HepG2 (cell line): Measurements from ENCODE around the gene MYO3B. TPM values are rescaled to one million over a fixed set of nuclear protein-coding genes. Genes with fewer than 3 reads are reported as not detected.

Source experiments
- DNMT1 ChIP-seq: sonication (generic); formaldehyde crosslinking; IDR thresholded peaks from 2 replicates; pipeline ENCODE4 v1.5.1; 2020; ENCODE audit warnings: mild to moderate bottlenecking, missing genetic modification reagents
- HNRNPK ChIP-seq: fragments of 200-400 bp; formaldehyde crosslinking; IDR thresholded peaks from 2 replicates; pipeline ENCODE4 v1.6.1; 2018; ENCODE audit warnings: low read length, low read depth, moderate library complexity, mild to moderate bottlenecking; ENCODE audit not compliant: poor library complexity, severe bottlenecking
- JDP2 ChIP-seq: sonication (generic); formaldehyde crosslinking; IDR thresholded peaks from 2 replicates; pipeline ENCODE4 v1.8.1; 2022; ENCODE audit warnings: missing genetic modification reagents, borderline replicate concordance
- MED8 ChIP-seq: sonication (generic); formaldehyde crosslinking; IDR thresholded peaks from 2 replicates; pipeline ENCODE4 v1.8.1; 2023; ENCODE audit warnings: mild to moderate bottlenecking, missing genetic modification reagents; ENCODE audit not compliant: insufficient replicate concordance
- RAD51 ChIP-seq: fragments of 450-650 bp; IDR thresholded peaks from 2 replicates; pipeline ENCODE4 v1.6.1; 2016; ENCODE audit warnings: borderline replicate concordance
- SIN3B ChIP-seq: fragments of 150-350 bp; IDR thresholded peaks from 2 replicates; pipeline ENCODE4 v1.6.1; 2014; ENCODE audit warnings: low read length
- ZNF232 ChIP-seq: sonication (generic); formaldehyde crosslinking; IDR thresholded peaks from 2 replicates; pipeline ENCODE4 v1.4.0; 2020; ENCODE audit warnings: missing genetic modification reagents, borderline replicate concordance
- ZNF333 ChIP-seq: sonication (generic); formaldehyde crosslinking; IDR thresholded peaks from 2 replicates; pipeline ENCODE4 v1.4.0; 2020; ENCODE audit warnings: mild to moderate bottlenecking, missing genetic modification reagents, borderline replicate concordance
- ZNF569 ChIP-seq: sonication (generic); formaldehyde crosslinking; IDR thresholded peaks from 2 replicates; pipeline ENCODE4 v1.5.0; 2020; ENCODE audit warnings: mild to moderate bottlenecking, missing genetic modification reagents, moderate library complexity, borderline replicate concordance
- ZNF644 ChIP-seq: IDR thresholded peaks from 2 replicates; pipeline ENCODE4 v1.6.1; 2016; ENCODE audit warnings: low read depth
- ZNF792 ChIP-seq: IDR thresholded peaks from 2 replicates; pipeline ENCODE4 v1.6.1; 2016
- polyA plus RNA-seq, 8 experiments: library from polyadenylated mRNA; depleted of rRNA in 3 of 8; stranded (reverse) in 7 of 8; unstranded in 1 of 8; fragments of >200 nt; fragmentation: Illumina TruSeq in 4 of 8; extraction: Trizol in 4 of 8; gene quantifications; 2 replicates each; pipeline versions ENCODE4 v1.2.1 to v1.2.3, GENCODE V29; 2011 to 2016; ENCODE audit warnings: low read depth in 4 of 8, missing spikeins in 1 of 8, mixed read lengths in 1 of 8; ENCODE audit not compliant: insufficient read depth in 1 of 8
- total RNA-seq, 5 experiments: library from RNA; depleted of rRNA; stranded (reverse); fragments of >200 nt; fragmentation: Illumina TruSeq; extraction: Trizol; gene quantifications; 2 replicates each; pipeline ENCODE4 v1.2.3, GENCODE V29; 2016; ENCODE audit warnings: low read depth in 1 of 5
- TF ChIP-seq, protein P1 (sequence below): sonication (generic); formaldehyde crosslinking; IDR thresholded peaks from 2 replicates; pipeline ENCODE4 v1.4.0; 2020; ENCODE audit warnings: low read depth, mild to moderate bottlenecking, missing genetic modification reagents
- TF ChIP-seq, protein P2 (sequence below): sonication (generic); formaldehyde crosslinking; conservative IDR thresholded peaks from 2 replicates; pipeline ENCODE4 v1.4.0; 2020; ENCODE audit warnings: missing genetic modification reagents
- TF ChIP-seq, protein P3 (sequence below), 2 experiments: sonication (generic) in 1 of 2; formaldehyde crosslinking in 1 of 2; IDR thresholded peaks; 2 replicates each; pipeline versions ENCODE4 v1.5.1 to v1.6.1; 2011 to 2020; ENCODE audit warnings: borderline replicate concordance in 1 of 2, low read depth in 1 of 2, low read length in 1 of 2, mild to moderate bottlenecking in 1 of 2, missing genetic modification reagents in 1 of 2, moderate library complexity in 1 of 2
- TF ChIP-seq, protein P4 (sequence below): sonication (generic); formaldehyde crosslinking; IDR thresholded peaks from 2 replicates; pipeline ENCODE4 v1.4.0; 2020; ENCODE audit warnings: missing genetic modification reagents, borderline replicate concordance
- TF ChIP-seq, protein P5 (sequence below): IDR thresholded peaks from 2 replicates; pipeline ENCODE4 v1.6.1; 2016
- TF ChIP-seq, protein P6 (sequence below): sonication (generic); formaldehyde crosslinking; IDR thresholded peaks from 2 replicates; pipeline ENCODE4 v1.4.0; 2020; ENCODE audit warnings: mild to moderate bottlenecking, low read depth, missing genetic modification reagents

The MYO3B gene
- total and polyA plus RNA-seq, 2 of the 13 experiments (the other 11 are each of a cell fraction or from before 2014, with no cell fraction given), result 0.01 TPM; not detected in 1

DNA sequence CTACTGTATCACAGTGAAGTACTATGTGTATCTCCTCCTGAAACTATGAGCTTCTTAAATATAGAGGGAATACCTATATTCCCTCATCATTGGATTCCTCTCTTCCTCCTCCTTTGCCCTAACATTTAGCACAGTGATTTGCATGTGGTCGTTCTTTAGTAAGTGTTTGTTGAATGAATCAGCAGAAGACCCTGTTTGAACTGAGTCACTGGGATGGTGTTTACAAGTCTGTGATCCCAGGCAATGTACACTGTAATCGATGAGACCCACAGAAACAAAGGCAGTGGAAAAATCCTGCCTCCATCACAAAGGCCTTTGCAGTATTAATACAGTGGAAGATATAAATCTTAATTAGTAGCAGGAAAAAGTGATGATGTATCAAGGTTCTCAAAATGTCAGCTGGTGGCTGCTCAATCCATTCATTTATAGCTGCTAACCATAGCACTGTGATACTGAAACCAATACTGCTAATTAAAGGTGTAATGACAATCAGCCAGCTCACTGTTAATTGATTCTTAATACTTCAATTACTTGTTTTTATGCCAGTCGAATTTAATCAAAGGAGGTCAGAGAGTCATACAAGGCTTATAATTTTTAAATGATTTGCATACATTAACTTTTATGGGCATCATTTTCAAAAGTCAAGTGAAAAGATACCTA is 20.8 kb upstream of the MYO3B start (continued):
- TF ChIP-seq, protein P1, sequence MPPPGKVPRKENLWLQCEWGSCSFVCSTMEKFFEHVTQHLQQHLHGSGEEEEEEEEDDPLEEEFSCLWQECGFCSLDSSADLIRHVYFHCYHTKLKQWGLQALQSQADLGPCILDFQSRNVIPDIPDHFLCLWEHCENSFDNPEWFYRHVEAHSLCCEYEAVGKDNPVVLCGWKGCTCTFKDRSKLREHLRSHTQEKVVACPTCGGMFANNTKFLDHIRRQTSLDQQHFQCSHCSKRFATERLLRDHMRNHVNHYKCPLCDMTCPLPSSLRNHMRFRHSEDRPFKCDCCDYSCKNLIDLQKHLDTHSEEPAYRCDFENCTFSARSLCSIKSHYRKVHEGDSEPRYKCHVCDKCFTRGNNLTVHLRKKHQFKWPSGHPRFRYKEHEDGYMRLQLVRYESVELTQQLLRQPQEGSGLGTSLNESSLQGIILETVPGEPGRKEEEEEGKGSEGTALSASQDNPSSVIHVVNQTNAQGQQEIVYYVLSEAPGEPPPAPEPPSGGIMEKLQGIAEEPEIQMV, result no peak
- TF ChIP-seq RAD51, result no peak
- TF ChIP-seq ZNF569 (CRISPR knock-in tag), result no peak
- TF ChIP-seq, protein P2, sequence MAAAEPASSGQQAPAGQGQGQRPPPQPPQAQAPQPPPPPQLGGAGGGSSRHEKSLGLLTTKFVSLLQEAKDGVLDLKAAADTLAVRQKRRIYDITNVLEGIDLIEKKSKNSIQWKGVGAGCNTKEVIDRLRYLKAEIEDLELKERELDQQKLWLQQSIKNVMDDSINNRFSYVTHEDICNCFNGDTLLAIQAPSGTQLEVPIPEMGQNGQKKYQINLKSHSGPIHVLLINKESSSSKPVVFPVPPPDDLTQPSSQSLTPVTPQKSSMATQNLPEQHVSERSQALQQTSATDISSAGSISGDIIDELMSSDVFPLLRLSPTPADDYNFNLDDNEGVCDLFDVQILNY, result no peak
- TF ChIP-seq ZNF333 (CRISPR knock-in tag), result no peak
- TF ChIP-seq, protein P3, sequence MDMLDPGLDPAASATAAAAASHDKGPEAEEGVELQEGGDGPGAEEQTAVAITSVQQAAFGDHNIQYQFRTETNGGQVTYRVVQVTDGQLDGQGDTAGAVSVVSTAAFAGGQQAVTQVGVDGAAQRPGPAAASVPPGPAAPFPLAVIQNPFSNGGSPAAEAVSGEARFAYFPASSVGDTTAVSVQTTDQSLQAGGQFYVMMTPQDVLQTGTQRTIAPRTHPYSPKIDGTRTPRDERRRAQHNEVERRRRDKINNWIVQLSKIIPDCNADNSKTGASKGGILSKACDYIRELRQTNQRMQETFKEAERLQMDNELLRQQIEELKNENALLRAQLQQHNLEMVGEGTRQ (IDR thresholded peaks at IDR 0.05; ENCODE audit: low read depth, low read length), result no peak
- TF ChIP-seq, protein P3 (CRISPR knock-in tag; IDR thresholded peaks at IDR 0.05; ENCODE audit: borderline replicate concordance), result no peak
- TF ChIP-seq SIN3B, result no peak
- TF ChIP-seq, protein P4, sequence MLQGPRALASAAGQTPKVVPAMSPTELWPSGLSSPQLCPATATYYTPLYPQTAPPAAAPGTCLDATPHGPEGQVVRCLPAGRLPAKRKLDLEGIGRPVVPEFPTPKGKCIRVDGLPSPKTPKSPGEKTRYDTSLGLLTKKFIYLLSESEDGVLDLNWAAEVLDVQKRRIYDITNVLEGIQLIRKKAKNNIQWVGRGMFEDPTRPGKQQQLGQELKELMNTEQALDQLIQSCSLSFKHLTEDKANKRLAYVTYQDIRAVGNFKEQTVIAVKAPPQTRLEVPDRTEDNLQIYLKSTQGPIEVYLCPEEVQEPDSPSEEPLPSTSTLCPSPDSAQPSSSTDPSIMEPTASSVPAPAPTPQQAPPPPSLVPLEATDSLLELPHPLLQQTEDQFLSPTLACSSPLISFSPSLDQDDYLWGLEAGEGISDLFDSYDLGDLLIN (CRISPR knock-in tag), result no peak
- no peak for TF ChIP-seq ZNF232 (CRISPR knock-in tag)
- 0 out of 2 replicates have a peak, but pooled peaks have one; percentile 27 for TF ChIP-seq ZNF644 (CRISPR knock-in tag)
- no peak; the same call in 1 of the 2 replicates for TF ChIP-seq ZNF792 (CRISPR knock-in tag)
- TF ChIP-seq HNRNPK, result no peak
- TF ChIP-seq DNMT1 (CRISPR knock-in tag), result no peak
- no peak for TF ChIP-seq JDP2 (CRISPR knock-in tag)
- TF ChIP-seq, protein P5, sequence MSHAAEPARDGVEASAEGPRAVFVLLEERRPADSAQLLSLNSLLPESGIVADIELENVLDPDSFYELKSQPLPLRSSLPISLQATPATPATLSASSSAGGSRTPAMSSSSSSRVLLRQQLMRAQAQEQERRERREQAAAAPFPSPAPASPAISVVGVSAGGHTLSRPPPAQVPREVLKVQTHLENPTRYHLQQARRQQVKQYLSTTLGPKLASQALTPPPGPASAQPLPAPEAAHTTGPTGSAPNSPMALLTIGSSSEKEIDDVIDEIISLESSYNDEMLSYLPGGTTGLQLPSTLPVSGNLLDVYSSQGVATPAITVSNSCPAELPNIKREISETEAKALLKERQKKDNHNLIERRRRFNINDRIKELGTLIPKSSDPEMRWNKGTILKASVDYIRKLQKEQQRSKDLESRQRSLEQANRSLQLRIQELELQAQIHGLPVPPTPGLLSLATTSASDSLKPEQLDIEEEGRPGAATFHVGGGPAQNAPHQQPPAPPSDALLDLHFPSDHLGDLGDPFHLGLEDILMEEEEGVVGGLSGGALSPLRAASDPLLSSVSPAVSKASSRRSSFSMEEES (CRISPR knock-in tag), result no peak
- no peak for TF ChIP-seq MED8
- TF ChIP-seq, protein P6, sequence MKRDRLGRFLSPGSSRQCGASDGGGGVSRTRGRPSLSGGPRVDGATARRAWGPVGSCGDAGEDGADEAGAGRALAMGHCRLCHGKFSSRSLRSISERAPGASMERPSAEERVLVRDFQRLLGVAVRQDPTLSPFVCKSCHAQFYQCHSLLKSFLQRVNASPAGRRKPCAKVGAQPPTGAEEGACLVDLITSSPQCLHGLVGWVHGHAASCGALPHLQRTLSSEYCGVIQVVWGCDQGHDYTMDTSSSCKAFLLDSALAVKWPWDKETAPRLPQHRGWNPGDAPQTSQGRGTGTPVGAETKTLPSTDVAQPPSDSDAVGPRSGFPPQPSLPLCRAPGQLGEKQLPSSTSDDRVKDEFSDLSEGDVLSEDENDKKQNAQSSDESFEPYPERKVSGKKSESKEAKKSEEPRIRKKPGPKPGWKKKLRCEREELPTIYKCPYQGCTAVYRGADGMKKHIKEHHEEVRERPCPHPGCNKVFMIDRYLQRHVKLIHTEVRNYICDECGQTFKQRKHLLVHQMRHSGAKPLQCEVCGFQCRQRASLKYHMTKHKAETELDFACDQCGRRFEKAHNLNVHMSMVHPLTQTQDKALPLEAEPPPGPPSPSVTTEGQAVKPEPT, result no peak
